Esophagus muscularis mucosa (tissue), 4 donors: Measurements from ENCODE around the gene KRT5.

Source experiments
- EP300 ChIP-seq: sonication (generic); formaldehyde crosslinking; IDR thresholded peaks from one replicate; pipeline ENCODE4 v1.6.1; 2017; ENCODE audit warnings: antibody characterized with exemption
- POLR2A ChIP-seq: fragments of 450-650 bp; IDR thresholded peaks from one replicate; pipeline ENCODE4 v1.6.1; 2017; ENCODE audit warnings: antibody characterized with exemption, moderate library complexity, mild to moderate bottlenecking, low read depth
- TF ChIP-seq, protein P1 (sequence below), 3 experiments: fragments of 200-600 bp in 2 of 3; fragments of 450-650 bp in 1 of 3; sonication (generic) in 2 of 3; IDR thresholded peaks; one replicate each; pipeline ENCODE4 v1.5.1; 2017 to 2019; ENCODE audit warnings: antibody characterized with exemption in 3 of 3, mild to moderate bottlenecking in 2 of 3, moderate library complexity in 1 of 3

GRCh38 chr12:52517005-52517835 is 3.0 kb downstream of the KRT5 start:
- TF ChIP-seq, protein P1, sequence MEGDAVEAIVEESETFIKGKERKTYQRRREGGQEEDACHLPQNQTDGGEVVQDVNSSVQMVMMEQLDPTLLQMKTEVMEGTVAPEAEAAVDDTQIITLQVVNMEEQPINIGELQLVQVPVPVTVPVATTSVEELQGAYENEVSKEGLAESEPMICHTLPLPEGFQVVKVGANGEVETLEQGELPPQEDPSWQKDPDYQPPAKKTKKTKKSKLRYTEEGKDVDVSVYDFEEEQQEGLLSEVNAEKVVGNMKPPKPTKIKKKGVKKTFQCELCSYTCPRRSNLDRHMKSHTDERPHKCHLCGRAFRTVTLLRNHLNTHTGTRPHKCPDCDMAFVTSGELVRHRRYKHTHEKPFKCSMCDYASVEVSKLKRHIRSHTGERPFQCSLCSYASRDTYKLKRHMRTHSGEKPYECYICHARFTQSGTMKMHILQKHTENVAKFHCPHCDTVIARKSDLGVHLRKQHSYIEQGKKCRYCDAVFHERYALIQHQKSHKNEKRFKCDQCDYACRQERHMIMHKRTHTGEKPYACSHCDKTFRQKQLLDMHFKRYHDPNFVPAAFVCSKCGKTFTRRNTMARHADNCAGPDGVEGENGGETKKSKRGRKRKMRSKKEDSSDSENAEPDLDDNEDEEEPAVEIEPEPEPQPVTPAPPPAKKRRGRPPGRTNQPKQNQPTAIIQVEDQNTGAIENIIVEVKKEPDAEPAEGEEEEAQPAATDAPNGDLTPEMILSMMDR (IDR thresholded peaks at IDR 0.05) = no peak
- TF ChIP-seq POLR2A (no peak), EP300 (no peak)
